HG03066 (cell line): ENCODE results near the gene SRC.

Experiments used
- ATAC-seq: cut with Tn5 transposase; IDR thresholded peaks from one replicate; pipeline ENCODE4 v1.9.1; 2021; ENCODE audit warnings: low read depth; ENCODE audit not compliant: unreplicated experiment

Gene SRC

DNA sequence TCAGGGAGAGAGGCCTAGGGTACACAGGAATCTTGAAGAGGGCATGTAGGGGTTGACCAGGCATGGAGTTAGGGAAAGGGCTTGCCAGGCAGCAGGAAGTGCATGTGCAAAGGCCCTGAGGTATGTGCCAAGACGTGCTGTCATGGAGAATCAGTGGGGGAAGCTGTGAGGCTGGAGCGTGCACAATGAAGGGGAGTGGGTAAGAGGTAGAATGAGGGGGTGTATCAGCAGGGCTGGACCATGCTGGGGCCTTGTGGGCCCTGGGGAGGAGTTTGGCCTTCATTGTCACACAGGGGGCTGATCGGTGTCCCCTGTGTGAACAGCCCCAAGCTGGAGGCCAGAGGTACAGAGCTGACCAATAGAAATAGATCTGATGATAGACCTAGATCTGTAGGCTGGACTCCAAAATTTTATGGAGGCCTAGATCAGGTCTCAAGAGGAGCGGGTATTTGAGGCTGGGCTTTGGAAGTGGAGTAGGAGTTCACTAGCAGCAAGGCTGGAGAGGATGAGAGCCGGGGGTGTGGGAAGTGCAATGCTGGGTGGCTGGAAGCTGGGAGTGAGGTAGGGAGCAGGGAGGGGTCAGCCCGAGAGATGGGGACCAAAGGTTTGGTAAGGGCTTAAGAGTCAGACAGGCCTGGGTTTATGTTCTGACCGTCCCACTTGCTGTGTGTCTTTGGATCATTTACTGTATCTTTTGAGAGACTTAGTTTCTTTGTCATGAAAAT is 3.0 kb downstream of the SRC start:
- no peak for ATAC-seq

GRCh38 chr20:37349517-37350491 is 3.9 kb downstream of the SRC start:
- ATAC-seq, result no peak

- no peak for ATAC-seq
Observed at GRCh38 chr20:37350649-37351574, 5.0 kb downstream of the SRC start.

GRCh38 chr20:37351689-37352607 is 6.0 kb downstream of the SRC start:
- no peak for ATAC-seq

DNA sequence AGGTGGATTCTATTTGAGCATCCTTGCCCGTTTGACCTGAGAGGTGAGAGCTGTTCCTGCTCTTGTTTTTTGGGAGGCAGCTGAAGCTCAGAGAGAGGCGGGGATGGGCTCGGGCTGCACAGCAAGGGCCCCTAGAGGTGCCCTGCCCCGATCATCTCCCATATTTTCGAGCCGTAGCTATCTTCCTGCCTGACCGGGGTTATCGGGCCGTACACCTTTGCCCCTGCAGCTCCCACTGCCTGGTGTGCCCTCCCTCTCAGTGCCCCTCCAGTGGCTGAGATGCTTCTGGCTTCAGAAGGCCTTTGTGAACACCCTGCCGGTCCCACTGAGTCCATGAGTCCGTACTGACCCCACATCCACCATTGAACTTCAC is 6.7 kb downstream of the SRC start:
- ATAC-seq, result no peak

- no peak for ATAC-seq
Observed at GRCh38 chr20:37353285-37353849, 7.4 kb downstream of the SRC start.

GRCh38 chr20:37354210-37355195 is 8.6 kb downstream of the SRC start:
- no peak for ATAC-seq

DNA sequence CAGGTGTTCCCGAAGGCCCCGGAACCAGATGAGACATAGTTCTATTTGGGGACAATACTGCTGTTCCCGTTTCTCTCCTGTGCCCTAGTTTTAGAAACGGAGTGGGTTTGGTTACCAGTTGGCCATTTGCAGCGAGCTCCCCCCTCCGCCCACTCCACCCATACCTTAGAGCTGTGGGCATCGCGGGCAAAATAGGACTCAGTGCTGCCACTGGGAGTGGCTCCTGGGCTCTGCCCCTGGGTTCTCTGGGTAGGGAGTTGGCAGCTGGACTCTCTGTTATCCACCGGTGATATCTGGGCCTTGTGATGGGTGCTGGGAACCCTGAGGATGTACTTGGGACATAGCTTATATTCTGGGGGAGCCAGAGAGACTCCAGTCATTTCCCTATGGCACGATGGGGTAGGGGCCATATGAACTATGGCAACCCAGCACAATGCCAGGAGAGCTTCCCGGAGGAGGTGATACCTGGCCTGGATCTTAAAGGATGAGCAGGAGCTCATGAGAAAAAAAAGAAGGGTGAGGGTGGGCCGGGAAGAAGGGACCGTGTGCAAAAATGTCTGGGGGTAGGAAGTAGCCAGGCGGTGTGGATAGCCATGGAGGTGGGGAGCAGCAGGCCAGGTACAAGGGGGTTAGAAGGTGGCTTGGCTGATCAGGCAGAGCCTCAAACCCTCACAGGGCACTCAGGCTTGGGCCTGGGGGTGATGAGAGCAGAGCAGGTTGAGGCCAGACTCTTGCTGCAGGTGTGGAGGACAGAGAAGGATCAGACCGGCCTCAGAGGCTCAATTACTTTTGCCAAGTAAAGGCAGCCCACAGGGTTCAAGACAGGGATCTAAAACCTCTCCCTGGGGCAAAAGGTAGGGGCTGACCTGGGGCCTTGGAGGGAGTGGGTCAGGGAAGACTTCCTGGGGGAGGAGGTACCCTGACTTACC is 9.6 kb downstream of the SRC start:
- ATAC-seq, result no peak

DNA sequence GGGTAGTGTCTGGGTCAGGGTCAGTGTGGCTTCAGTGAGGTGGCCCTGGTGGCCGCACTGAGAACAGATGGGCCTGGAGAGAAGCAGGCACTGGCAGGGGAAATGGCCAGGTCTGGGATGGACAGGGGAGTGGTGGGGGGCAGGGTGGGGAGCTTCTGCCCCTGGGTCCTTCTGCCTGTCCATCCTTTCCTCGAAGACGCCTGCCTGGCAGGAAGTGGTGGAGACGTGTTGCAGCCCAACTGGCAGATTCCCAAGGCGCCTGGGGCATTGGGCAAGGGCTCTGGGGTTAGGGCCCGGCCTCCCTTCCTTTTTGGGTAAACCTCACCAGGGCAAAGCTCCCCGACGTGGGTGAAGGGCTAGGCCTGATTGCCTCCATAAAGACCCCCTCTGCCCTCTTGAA is 10.4 kb downstream of the SRC start:
- ATAC-seq, result no peak

DNA sequence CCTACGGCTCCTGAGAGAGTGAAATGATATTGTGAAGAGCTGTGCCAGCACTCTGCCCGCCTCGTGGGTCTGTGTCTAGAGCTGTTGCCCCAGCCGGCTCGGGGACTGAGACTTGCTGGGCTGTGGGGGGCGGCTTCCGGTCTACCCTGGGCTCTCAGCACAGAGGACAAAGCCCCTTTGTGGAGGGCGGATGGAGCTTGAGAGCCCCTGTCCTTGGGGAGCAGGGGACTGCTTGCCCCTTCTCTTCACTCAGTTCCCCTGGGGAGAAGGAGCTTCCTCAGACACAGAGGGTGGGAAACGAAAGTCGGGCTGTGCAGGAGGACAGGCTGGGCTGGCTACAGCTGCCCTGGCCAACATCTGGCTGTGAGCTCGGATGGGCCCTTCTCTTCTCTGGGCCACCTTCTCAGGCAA is 11.0 kb downstream of the SRC start:
- no peak for ATAC-seq

DNA sequence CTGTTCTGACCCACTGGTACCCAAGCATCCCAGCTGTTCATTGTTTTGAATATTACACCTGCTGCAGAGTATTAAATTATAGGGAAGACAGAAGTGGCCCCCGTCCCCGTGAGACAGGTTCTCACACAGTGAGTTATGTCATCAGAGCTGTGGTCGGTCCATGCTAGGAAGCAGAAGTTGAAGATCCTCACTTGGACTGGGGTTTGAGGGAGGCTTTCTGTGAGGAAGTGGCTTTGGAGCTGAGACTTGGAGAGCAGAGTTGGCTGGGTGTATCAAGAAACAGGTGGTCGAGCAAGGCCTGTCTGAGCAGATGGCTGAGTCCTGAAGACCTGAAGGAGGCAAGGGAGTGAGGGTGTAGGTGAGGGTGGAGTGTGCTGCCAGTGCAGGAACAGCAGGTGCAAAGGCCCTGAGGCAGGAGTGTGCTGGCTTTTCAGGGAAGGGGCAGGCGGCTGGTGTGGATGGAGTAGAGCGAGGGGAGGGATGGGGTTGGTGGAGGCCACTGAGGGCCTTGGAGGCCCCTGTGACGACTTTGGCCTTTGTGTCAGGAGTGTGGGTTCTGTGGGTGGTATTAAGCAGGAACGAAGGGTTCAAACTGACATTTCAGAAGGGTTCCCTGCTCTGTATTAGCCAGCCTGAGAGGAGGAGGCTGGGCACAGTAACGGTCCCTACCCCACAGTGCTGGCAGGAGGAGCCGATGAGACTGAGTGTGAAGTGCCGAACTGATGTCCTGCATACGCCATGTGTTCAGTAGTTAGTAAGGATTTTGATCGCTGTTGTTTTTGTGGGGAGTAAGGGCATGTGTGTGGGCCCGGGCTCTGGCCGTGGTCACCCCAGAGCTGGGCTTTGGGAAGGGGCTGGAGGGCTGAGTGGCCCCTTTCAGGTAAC is 11.8 kb downstream of the SRC start:
- ATAC-seq, result no peak

DNA sequence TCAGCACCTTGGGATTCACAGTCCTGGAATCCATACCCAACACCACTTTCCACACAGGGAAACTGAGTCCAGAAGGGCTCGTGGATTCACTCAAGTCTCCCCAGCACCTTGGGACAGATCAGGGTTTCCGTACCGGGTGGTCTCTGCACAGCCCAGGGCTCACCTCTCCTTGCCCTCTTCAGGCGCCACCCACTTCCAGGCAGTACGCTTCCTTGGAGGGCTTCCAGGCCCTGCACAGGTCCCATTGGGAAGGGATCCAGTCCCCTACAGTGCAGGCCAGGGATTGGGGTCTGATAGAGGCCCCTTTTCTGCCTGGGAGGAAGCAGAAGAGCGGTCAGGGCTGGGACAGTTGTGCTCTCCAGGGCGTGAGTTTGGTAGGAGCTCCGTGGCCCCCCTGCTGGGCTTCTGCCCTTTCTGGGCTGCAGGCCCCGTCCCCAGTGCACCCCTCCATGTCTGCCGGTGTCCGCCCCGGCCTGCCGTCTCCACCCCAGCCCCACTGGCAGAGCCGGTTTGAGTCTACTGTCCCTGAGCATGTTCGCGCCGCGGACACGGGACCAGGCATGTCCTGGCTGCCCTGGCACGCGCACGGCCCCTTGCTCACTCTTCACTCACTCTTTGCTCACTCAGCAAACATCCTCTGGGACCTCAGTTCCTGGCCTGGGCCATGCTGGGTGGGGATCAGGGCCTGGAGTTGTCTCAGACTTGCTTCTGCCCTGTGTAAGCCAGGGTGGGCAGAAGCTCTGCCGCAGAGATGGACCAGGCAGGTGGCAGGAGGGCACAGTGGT is 12.6 kb downstream of the SRC start:
- no peak for ATAC-seq

GRCh38 chr20:37359331-37359730 is 13.4 kb downstream of the SRC start:
- no peak for ATAC-seq

DNA sequence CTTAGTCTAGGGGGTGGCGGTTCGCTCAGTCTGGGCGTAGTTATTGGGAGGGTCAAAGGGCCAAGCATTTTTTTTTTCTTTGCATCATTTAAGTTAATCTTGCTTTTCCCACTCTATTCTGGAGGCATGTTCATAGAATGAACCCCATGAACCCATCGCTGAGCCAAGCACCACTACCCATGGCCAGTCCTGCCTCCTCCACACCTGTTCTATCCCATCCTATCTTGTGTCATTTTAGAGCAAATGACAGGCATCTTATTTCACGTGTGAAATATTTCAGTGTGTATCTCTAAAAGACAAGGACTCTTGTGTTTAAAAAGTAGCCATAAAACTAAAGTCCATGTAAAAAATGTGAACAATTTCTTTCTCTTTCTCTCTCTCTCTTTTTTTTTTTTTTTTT is 13.9 kb downstream of the SRC start:
- ATAC-seq, result no peak

- no peak for ATAC-seq
Observed at GRCh38 chr20:37360391-37361115, 14.6 kb downstream of the SRC start.
